ENCODE measurements around the gene PLCB4. TPM values are rescaled to one million over a fixed set of nuclear protein-coding genes. Genes with fewer than 3 reads are reported as not detected.

PLCB4 gene
- total RNA-seq, 1 donor from 2014 or later = 38.0 TPM

GRCh38 chr20:9059931-9060330 is 9.0 kb upstream of the PLCB4 start:
- H3K9me3 ChIP-seq = no peaks in the 10 kb centered on the region
- H3K4me3 ChIP-seq = no peak overlapping the region
- no peak for TF ChIP-seq CTCF (IDR thresholded peaks at IDR 0.05)
- no peak for DNase-seq (ENCODE audit: low spot score in 2 of 2)
- no peak overlapping the region for H3K27ac ChIP-seq
- no peaks in the 10 kb centered on the region for H3K4me1 ChIP-seq
- H3K36me3 ChIP-seq = no peaks in the 10 kb centered on the region
- no peaks in the 10 kb centered on the region for H3K27me3 ChIP-seq
- intact Hi-C loops (cut with DNase I) = loop anchor here (10.0 kb wide), 2 partner anchors 305 to 775 kb away; partner anchors contain the start of gene PAK5

- no peaks in the 10 kb centered on the region for H3K27me3 ChIP-seq
- H3K4me1 ChIP-seq = no peaks in the 10 kb centered on the region
- H3K36me3 ChIP-seq = no peaks in the 10 kb centered on the region
- no peak overlapping the region for H3K4me3 ChIP-seq
- intact Hi-C loops (cut with DNase I) = loop anchor here (10.0 kb wide), 2 partner anchors 307 to 773 kb away; partner anchors contain the start of gene PAK5
- no peak for TF ChIP-seq CTCF (IDR thresholded peaks at IDR 0.05)
- H3K27ac ChIP-seq = no peak overlapping the region
- no peaks in the 10 kb centered on the region for H3K9me3 ChIP-seq
- DNase-seq (ENCODE audit: low spot score in 2 of 2) = no peak
These were observed 7.5 kb upstream of the PLCB4 start for GRCh38 chr20:9061434-9061833.

GRCh38 chr20:9062066-9062465 is 6.8 kb upstream of the PLCB4 start:
- no peak for TF ChIP-seq CTCF (IDR thresholded peaks at IDR 0.05)
- intact Hi-C loops (cut with DNase I) = loop anchor here (10.0 kb wide), 2 partner anchors 307 to 773 kb away; partner anchors contain the start of gene PAK5

GRCh38 chr20:9066191-9066590 is 2.7 kb upstream of the PLCB4 start:
- Histone ChIP-seq H3K9me3 (no peaks in the 10 kb centered on the region), H3K4me3 (no peak overlapping the region), H3K27me3 (no peaks in the 10 kb centered on the region), H3K36me3 (no peaks in the 10 kb centered on the region), H3K4me1 (peaks cover 0 to 2% of the 10 kb centered on the region in 2 donors), H3K27ac (no peak overlapping the region)
- intact Hi-C loops (cut with DNase I) = loop anchor here (5.0 to 10.0 kb wide), 3 partner anchors 214 to 769 kb away; partner anchors contain the start of gene PAK5
- DNase-seq (ENCODE audit: low spot score in 2 of 2) = no peak
- TF ChIP-seq CTCF (IDR thresholded peaks at IDR 0.05) = no peak

More at GRCh38 chr20:9062066-9062465, 6.8 kb upstream of the PLCB4 start:
- Histone ChIP-seq H3K27ac (no peak overlapping the region), H3K4me3 (no peak overlapping the region), H3K36me3 (no peaks in the 10 kb centered on the region), H3K27me3 (no peaks in the 10 kb centered on the region), H3K9me3 (no peaks in the 10 kb centered on the region), H3K4me1 (no peaks in the 10 kb centered on the region)
- DNase-seq (ENCODE audit: low spot score in 2 of 2) = no peak

GRCh38 chr20:9068233-9068801 is 570 bp upstream of the PLCB4 start:
- DNase-seq (ENCODE audit: low spot score in 2 of 2) = peak in 1 of 2 donors; percentile 67
- H3K4me3 ChIP-seq = peak overlapping the region; percentile 67 to 83
- intact Hi-C loops (cut with DNase I) = loop anchor here (2.0 to 10.0 kb wide), 4 partner anchors 216 to 766 kb away; partner anchors contain the start of gene PAK5
- peak overlapping the region; percentile 85 to 86 for H3K27ac ChIP-seq
- TF ChIP-seq CTCF (IDR thresholded peaks at IDR 0.05) = no peak
- H3K36me3 ChIP-seq = no peaks in the 10 kb centered on the region
- H3K27me3 ChIP-seq = no peaks in the 10 kb centered on the region
- H3K9me3 ChIP-seq = no peaks in the 10 kb centered on the region
- H3K4me1 ChIP-seq = peaks cover 0 to 2% of the 10 kb centered on the region in 2 donors
